ENCODE measurements around the gene PTGER2.

The PTGER2 gene

GRCh38 chr14:52333823-52334657 is 19.9 kb downstream of the PTGER2 start:
- FAIRE-seq = peak; percentile 60
- DNase-seq (ENCODE audit: insufficient read length, low spot score) = no peak

- DNase-seq (ENCODE audit: insufficient read length, low spot score) = no peak
- no peak for FAIRE-seq
Observed at GRCh38 chr14:52336241-52336640, 22.1 kb downstream of the PTGER2 start.

GRCh38 chr14:52338051-52338681 is 24.1 kb downstream of the PTGER2 start:
- FAIRE-seq (peak; percentile 99), DNase-seq (ENCODE audit: insufficient read length, low spot score) (peak; percentile 78)

- DNase-seq (ENCODE audit: insufficient read length, low spot score) (no peak), FAIRE-seq (no peak)
Observed at GRCh38 chr14:52339262-52339661, 25.1 kb downstream of the PTGER2 start.

GRCh38 chr14:52342849-52343596 is 28.9 kb downstream of the PTGER2 start:
- FAIRE-seq = peak; percentile 99
- DNase-seq (ENCODE audit: insufficient read length, low spot score) = peak; percentile 68

GRCh38 chr14:52346778-52347177 is 32.7 kb downstream of the PTGER2 start:
- DNase-seq (ENCODE audit: insufficient read length, low spot score) (no peak), FAIRE-seq (no peak)

- FAIRE-seq = no peak
- DNase-seq (ENCODE audit: insufficient read length, low spot score) = no peak
Observed at GRCh38 chr14:52348279-52348678, 34.2 kb downstream of the PTGER2 start.

GRCh38 chr14:52348776-52349175 is 34.7 kb downstream of the PTGER2 start:
- peak; percentile 49 for FAIRE-seq
- no peak for DNase-seq (ENCODE audit: insufficient read length, low spot score)

- DNase-seq (ENCODE audit: insufficient read length, low spot score) (no peak), FAIRE-seq (peak; percentile 28)
Observed at GRCh38 chr14:52349731-52350130, 35.6 kb downstream of the PTGER2 start.

- no peak for DNase-seq (ENCODE audit: insufficient read length, low spot score)
- FAIRE-seq = no peak
Observed at GRCh38 chr14:52350445-52350844, 36.3 kb downstream of the PTGER2 start.

GRCh38 chr14:52351233-52352060 is 37.3 kb downstream of the PTGER2 start:
- peak; percentile 86 for FAIRE-seq
- DNase-seq (ENCODE audit: insufficient read length, low spot score) = no peak

- no peak for FAIRE-seq
- no peak for DNase-seq (ENCODE audit: insufficient read length, low spot score)
Observed at GRCh38 chr14:52352061-52352491, 38.0 kb downstream of the PTGER2 start.

- no peak for DNase-seq (ENCODE audit: insufficient read length, low spot score)
Observed at GRCh38 chr14:52352569-52352968, 38.5 kb downstream of the PTGER2 start.

GRCh38 chr14:52354242-52354641 is 40.1 kb downstream of the PTGER2 start:
- DNase-seq (ENCODE audit: insufficient read length, low spot score) = no peak
- no peak for FAIRE-seq

More at GRCh38 chr14:52352569-52352968, 38.5 kb downstream of the PTGER2 start:
- peak; percentile 75 for FAIRE-seq

- DNase-seq (ENCODE audit: insufficient read length, low spot score) (peak; percentile 64), FAIRE-seq (peak; percentile 93)
Observed at GRCh38 chr14:52355016-52355431, 40.9 kb downstream of the PTGER2 start.

- FAIRE-seq (no peak), DNase-seq (ENCODE audit: insufficient read length, low spot score) (no peak)
Observed at GRCh38 chr14:52355526-52355925, 41.4 kb downstream of the PTGER2 start.

GRCh38 chr14:52356025-52356424 is 41.9 kb downstream of the PTGER2 start:
- no peak for DNase-seq (ENCODE audit: insufficient read length, low spot score)

GRCh38 chr14:52360831-52361230 is 46.7 kb downstream of the PTGER2 start:
- no peak for DNase-seq (ENCODE audit: insufficient read length, low spot score)
- FAIRE-seq = peak; percentile 13

More at GRCh38 chr14:52356025-52356424, 41.9 kb downstream of the PTGER2 start:
- peak; percentile 92 for FAIRE-seq

- DNase-seq (ENCODE audit: insufficient read length, low spot score) = no peak
- FAIRE-seq = peak; percentile 31
Observed at GRCh38 chr14:52363041-52363704, 49.1 kb downstream of the PTGER2 start.

GRCh38 chr14:52363961-52364360 is 49.8 kb downstream of the PTGER2 start:
- FAIRE-seq (peak; percentile 4), DNase-seq (ENCODE audit: insufficient read length, low spot score) (no peak)
